HG02870 (cell line): Measurements from ENCODE around the gene C5.
"Not testable (repeated sequence)": the region's sequence is repeated elsewhere in the genome, so short reads cannot be mapped to it uniquely, and the experiment has no call there.

Source experiments
- ATAC-seq: cut with Tn5 transposase; IDR thresholded peaks from one replicate; pipeline ENCODE4 v1.9.1; 2021; ENCODE audit warnings: mild to moderate bottlenecking, moderate library complexity; ENCODE audit not compliant: unreplicated experiment

The C5 gene

DNA sequence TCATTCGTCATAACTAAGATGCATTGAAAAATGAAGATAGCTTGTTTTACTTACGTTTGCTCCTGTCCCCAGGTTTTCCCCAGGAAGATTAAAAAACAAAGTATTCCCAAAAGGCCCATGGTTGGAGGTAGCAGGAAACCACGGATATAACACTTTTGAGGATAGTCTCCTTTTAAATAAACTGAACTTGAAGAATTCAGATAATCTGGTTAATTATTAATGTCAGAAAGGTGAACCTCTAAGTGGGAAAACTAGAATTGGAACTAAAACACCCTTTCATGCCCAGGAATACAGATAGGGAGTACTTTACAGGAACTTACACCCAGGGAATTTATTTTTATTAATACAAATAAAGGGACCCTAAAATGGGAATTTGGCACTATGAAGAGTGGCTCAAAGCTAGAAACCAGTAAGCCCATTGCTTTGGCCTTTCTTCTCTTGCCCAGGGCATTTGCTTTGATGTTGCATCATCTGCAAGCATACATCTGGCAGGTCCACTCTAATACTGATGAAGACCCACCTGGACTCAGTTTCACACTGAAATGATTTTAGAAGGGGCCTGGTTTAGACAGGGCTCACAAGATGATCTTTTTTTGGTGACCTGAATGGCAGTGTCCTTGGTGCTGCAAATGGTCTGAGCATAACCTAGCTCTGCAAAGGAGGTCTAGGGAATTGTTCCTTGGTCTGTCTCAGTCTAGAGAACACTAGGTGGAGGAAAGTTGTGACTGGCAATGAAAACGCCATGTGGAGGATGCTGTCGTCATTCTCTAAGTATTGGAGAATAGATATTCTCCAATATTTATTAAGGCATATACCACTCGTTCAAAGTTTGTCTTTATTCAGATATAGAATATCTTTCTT, at the start of gene C5:
C5 (minus strand) TSS at position 148 of the 861 bp plus-strand sequence; CDS start at position 119, 29 bp downstream.
- no peak for ATAC-seq

DNA sequence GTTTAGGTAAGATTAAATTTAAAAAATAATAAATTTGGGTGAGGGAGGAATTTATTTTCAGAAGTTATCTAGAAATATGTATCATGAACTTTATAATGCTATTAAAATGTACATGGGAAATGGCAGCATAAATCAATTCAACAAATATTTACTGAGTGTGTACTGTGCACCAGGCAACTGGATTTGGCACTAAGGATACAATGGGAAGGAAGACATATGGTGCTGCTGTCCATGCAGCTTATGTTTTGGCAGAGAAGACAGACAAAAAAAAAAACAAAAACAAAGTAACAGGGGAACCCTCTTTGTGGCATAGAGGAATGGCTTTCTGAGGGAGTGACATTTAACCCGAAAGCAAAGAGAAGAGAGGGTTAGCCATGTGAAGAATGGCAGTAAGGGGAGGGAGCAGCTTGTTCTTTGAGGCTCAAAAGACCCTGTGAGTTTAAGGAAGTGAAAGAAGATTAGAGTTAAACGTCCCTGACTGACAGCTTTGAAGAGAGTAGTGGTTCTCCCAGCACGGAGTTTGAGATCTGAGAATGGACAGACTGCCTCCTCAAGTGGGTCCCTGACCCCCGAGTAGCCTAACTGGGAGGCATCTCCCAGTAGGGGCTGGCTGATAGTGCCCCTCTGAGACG, 48.6 kb upstream of the C5 start:
- no peak for ATAC-seq

DNA sequence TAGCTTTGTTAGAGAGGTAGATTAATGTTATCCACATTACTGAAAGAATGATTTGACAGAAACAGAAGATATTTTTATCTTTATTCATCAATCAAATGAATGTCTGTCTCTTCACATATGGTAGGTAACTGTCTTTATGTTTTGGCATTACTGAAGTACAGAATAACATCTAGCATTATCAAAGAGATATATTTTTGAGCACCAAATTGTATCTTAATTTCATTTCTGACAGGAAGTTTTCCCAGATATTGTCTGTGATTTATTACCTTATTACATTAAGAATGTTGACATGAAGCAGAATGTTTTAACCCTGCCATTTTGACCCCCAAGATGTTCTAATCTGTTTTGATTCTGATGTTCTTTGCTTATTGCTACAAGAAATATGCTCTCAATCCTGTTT, 45.0 kb upstream of the C5 start:
- no peak for ATAC-seq

DNA sequence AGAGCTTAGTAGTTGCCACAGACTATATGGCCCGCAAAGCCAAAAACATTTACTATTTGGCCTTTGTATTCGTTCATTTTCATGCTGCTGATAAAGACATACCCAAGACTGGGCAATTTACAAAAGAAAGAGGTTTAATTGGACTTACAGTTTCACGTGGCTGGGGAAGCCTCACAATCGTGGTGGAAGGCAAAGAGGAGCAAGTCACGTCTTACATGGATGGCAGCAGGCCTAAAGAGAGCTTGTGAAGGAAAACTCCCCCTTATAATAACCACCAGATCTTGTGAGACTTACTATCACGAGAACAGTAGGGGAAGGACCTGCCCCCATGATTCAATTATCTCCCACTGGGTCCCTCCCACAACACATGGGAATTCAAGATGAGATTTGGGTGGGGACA, 40.7 kb upstream of the C5 start:
- ATAC-seq, result not testable (repeated sequence)

DNA sequence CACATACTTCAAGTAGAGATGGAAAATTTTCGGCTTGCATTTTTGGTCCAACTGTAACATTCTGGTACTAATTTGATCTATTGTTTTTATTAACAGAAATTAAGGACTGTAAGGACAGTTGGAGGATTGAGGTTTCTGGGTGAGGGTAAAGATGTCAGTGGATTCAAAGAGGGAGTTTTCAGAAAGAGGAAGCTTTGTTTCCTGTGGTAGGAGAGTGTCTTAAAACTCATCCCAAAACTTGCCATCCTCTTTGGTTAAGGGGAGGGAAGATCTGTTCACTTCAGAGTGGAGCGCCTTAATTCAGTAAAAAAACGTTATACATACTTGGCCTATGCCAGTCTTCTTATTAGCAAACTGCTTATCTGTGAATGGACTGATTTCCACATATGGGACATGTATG, 38.5 kb upstream of the C5 start:
- no peak for ATAC-seq

DNA sequence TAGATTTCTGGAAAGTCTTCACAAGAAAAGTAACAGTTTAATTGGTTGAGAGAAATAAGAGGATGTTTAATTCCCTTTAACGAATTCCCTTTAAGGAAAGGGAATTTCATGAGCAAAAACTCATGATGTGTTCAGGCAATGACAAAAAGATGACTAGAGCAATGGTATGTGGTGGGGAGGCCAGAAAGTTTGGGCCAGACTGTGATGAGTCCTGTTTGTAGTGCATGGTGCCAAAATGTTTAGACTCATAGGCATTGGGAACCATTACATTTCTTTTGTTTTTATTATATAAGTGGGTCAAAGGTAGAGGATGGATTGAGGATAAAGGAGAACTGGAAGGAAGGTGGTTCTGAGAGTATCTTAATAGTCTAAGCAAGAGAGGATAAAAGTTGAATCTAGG, 35.6 kb upstream of the C5 start:
- no peak for ATAC-seq

DNA sequence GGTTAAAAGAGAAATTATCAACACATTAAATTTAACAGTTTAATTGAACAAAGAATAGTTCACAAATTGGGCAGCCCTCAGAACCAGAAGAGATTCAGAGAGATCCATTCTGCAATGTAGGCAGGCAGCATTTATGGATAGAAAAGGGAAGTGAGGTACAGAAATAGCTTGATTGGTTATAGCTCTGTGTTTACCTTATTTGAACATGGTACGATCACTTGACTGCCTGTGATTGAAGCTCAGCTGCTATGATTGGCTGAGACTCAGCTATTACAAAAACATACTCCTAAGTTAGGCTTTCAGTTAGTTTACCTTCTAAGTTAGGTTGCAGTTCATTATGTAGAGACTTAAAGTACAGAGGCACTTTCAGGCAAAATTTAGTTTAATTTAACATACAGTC, 32.0 kb upstream of the C5 start:
- no peak for ATAC-seq

DNA sequence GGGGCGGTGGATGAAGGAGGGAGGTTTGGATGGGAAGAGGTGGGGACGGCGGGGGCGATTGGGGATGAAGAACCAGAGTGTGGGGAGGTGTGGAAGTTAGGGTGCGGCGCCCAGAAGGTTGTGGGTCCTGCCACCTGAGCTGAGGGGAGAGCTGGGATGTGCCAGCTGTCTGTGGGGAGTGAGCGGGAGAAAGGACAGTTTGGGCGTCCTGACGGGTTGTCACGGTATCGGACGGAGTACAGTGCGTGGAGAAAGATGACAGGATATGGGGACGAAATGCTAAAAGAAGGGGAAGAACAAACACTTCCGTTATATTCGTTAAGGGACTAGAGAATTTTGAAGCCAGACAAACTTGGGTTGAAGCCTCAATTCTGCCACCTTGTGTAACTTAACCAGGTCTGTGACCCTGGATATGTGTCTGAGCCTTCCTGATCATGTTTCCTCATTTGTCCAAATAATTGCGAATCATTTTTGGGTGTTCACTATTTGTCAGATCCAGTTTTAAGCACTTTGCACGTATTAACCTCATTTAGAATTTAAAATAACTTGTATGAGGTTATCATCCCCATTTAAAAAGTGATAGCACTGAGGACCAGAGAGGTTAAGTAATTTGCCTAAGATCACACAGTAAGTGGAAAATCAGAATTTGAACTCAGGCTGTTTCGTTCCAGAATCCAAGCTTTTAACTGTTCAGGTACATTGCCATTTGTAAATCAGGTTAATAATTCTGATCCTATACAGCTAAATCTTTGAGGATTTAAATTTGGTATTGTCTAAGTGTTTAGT, 25.4 kb upstream of the C5 start:
- ATAC-seq, result peak; percentile 2

DNA sequence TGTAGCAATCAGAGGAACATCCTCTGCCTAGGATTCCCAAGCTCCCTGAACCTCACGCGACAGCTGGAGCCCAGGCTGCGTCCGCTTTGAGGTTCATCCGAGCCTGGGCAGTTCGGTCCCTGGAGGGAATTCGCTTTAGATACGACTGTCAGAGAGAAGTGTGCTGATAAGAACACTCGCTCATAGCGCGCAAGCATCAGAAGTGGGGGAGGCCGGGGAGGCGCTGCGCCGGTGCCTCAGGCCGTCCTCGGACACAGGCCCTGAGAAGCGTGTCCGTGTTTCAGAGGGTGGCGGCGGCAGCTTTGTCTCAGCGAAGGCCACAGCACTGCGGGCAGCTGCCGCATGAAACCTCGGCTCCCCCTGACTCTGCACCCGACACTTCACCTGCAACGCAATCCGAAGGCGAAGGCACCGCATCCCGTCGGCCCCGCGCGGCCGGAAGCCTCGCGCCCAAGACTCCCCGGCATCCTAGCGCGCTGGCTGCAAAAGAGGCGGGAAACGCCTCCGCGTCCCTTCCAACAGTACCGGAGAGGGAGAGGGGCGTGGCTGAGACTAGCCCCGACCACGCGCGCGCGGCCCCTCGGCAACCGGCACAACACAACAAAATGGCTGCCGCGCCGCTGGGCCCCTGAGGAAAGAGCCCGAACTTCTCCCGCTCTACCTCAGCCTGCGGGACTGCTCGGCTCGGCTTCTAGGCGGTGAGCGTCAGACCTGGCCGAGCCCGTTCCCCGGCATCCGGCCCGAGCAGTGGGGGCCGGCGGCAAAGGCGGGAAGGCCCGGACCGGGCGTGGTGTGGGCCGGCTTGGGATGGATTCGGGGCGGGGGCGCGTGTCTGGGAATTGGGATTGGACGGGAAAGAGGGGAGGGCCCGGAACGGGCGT, 24.5 kb upstream of the C5 start, which contains the start of gene CNTRL:
CNTRL (plus strand) TSS at position 586 of the 881 bp plus-strand sequence. CDS start 13,372 bp downstream, outside the sequence.
- peak; percentile 62 for ATAC-seq

DNA sequence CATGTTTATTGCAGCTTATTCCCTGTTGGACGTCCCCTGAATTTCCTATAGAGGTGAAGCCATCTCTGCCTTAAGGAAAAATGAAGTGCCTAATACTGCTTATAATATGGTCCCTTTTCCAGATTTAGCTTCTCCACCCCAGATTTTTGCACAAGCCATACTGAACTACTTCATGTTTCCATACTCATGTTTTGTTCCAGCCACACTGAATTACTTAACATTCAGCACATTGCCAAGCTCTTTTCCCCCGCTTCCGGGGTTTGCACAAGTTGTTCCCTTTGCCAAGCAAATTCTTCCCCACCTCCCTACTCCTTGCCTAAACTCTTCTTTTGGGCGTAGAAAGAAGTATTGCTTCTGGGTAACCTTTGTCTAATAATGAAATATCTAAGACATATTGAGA, 23.0 kb upstream of the C5 start:
- ATAC-seq, result no peak

DNA sequence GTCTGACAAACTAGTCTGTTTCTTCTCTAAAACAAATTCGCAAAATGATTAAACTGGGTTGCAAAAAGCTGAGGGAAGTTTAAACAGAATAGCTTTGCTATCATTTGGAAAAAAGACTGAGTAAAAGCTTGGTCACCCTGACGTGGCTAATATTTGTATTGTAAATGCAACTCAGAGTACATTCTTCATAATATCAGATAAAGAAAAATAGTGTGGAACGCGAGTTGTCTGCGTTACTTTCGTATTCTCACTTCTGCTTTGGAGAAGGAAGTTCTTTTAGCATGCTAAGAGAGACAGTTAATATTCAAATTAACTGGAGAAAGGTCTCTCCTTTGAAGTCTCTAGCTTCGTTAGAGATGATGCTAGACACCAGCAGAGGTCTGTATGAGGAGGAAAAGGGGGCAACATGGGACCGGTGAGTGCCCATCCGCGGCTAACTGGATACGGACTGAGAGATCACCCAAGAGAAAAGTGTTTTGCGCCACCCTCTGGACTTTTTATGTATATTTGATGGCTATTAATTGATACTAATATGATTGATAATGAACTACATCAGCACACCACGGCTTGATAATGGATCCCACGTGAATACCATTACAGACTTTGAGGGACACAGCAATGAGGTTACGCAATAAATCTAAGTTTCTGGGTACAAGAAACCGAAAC, 21.8 kb upstream of the C5 start:
- peak; percentile 40 for ATAC-seq

DNA sequence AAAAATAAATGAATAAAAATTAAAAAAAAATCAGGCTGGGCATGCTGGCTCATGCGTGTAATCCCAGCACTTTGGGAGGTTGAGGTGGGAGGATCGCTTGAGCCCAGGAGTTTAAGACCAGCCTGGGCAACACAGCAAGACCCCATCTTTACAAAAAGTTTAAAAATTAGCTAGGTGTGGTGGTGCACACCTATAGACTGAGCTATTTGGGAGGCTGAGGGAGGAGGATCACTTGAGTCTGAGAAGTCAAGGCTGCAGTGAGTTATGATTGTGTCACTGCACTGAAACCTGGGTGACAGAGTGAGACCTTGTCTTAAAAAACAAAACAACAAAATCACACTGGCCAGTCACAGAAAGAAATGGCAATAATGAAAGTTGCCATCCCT, 21.3 kb upstream of the C5 start:
- no peak for ATAC-seq

DNA sequence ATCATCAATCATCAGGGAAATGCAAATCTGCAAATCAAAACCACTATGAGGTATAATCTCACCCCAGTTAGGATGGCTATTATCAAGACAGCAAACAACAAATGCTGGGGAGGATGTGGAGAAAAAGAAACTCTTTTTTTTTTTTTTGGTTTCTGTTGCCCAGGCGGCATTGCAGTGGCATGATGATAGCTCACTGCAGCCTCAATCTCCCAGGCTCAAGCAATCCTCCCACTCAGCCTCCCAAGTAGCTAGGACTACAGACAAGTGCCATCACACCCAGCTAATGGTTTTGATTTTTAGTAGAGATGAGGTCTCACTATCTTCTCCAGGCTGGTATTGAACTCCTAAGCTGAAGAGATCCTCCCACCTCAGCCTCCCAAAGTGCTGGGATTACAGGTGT, 19.3 kb upstream of the C5 start:
- ATAC-seq, result no peak

DNA sequence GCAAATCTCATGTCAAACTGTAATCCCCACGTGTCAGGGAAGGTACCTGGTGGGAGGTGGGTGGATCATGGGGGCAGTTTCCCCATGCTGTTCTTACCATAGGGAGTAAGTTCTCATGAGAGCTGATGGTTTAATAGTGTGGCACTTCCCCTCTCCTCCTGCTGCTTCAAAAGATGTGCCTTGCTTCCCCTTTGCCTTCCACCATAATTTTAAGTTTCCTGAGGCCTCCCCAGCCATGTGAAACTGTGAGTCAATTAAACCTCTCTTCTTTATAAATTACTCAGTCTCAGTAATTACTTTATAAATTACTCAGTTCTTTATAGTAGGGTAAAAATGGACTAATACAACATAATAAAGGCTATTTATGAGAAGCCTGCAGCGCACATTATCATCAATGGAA, 17.6 kb upstream of the C5 start:
- no peak for ATAC-seq

DNA sequence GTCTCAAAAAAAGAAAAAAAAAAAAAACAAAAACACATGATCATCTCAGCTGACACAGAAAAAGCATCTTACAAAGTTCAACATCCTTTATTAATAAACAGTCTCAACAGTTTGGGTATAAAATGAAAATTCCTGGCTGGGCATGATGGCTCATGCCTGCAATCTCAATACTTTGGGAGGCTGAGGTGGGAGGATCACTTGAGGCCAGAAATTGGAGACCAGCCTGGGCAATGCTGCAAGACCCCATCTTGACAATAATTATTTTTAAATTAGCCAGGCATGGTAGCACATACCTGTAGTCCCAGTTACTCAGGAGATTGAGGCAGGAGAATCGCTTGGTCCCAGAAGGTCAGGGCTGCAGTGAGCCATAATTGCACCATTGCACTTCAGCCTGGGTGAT, 16.8 kb upstream of the C5 start:
- no peak for ATAC-seq

DNA sequence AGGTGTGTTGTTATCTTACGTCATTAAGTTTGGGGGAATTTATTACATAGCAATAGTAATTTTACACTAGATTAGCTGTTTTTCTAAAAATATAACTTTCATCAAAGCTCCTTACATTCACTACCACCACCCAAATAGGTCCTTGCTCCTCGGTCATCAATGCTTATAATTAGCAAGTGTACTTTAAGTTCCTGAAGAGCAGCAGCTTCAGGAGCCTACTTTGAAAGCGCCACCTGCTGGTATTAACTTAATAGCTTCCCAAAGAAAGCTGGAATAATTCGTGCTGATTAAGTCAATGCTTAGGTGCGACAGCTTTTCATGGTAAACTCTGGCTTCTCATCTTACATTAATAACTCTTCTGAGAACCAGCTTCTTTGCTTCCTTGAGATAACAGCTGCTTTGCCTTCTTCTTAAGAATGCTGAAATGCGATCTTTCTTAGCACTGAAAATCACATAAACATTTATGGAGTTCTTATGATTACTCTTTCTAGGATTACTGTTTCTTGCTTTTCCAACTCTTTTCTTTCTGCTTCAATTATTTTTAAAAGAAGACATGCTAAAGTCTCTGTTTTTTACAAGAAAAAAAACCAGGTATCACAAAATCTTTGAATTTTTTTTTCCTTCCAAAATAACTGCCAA, 10.0 kb upstream of the C5 start:
- no peak for ATAC-seq

DNA sequence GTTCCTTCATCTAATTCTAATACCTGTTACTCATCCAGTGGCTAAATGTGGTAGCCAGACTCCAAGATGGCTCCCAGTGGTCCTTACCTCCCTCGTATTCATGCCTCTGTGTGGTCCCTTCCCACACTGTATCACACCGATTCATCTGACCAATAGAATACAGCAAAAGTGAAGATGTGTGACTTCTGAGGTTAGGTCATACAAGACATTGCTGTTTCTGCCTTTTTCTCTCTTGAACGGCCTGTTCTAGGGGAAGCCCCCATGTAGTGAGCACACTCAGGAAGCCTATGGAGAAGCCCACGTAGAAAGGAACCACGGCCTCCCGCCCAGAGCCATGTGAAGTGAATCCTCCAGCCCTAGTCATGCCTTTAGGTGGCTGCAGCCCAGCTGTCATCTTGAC, 9.4 kb upstream of the C5 start:
- ATAC-seq, result no peak

DNA sequence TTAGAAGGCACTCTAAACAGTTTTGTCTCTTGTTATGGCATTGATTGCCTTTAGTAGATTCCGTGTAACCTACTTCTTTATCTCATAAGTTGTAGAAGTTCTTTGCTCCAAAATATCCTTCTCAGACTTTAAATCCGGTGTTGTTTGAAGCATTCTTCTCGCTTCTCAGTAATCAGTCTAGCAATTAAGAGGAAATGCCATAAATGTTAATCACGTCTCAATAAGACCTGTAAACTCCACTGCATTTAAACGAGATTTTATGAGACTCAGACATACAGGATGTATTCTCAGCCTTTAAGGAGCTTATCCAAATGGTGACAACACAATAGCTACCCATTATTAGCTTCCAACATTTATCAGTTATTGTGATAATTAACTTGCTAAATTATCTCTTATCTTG, 7.7 kb upstream of the C5 start:
- no peak for ATAC-seq

DNA sequence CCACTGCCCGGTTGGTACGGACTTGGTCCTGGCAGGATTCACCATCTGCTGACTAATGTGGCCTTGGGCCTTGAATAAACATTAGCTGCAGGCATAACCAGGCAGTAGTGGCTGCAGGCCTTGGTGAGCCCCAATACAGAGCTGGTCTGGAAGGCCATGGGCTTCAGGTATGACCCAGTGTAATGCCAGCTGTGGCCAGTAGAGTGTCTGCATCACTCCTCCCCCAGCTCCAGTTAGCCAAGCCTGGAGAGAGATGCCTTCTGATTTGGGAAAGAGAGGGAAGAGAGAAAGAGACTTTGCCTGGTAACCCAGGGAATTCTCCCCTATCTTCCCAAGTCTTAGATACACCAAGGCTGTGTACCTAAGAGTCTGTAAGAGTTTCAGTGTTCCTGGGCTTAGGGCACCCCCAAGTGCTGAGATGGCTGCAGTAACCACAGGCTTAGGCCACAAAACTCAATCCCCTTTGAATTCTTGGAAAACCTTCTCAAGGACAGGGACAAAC, 5.6 kb upstream of the C5 start:
- ATAC-seq, result no peak
